Fibroblast of skin of back (primary cell): ENCODE measurements around the gene SH3PXD2A.
A peak's percentile ranks its signal among the peaks of the same experiment; 100 is the strongest.

ENCODE experiments used
- DNase-seq: peaks from one replicate; pipeline ENCODE4 v3.0.0-alpha.2; 2013

SH3PXD2A gene

DNA sequence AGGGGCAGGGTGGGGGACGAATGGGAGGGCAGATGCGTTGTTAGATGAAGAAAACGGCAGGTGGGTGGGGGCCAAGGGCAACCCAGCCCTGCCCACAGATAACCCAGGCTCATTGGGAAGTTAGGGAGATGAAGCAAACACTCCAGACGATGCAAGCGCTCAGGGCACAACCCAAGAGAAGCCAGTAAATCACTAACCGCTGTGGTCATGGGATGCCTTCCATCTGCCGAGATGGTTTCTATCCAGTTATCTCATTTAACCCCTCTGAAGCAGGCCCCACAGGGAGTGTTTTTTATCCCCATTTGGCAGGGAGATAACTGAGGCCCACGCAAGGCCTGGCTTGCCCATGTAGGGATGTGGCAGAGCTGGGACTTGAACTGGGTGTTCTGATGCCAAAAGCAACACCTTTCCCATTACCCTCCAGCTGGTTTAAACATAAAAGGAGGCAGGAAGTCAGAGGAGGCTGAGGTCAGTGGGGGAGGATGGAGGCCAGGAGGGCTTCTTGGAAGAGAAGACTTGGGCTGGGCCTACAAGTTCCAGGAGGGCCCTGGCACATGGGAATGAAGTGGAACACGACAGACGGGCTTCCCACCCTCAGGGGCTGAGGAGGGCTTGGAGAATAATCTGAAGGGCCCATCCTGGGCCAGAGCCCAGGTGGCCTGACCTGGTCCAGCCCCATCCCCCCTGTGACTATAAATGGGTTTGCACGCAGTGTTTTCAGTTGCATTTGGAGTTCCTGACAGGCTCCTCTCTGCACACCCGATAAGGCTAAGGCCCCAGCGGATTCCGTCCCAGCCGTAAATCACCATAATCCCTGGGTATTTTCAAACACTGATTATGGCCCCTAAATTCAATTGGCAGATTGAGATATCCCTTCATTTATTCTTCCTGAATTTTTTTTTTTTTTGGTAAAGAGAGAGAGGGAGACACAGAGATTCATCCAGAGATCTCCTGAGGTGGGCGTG, 281.0 kb downstream of the SH3PXD2A start:
- DNase-seq: no peak

- DNase-seq: no peak
Measured at GRCh38 chr10:103573205-103573487, 282.2 kb downstream of the SH3PXD2A start.

DNA sequence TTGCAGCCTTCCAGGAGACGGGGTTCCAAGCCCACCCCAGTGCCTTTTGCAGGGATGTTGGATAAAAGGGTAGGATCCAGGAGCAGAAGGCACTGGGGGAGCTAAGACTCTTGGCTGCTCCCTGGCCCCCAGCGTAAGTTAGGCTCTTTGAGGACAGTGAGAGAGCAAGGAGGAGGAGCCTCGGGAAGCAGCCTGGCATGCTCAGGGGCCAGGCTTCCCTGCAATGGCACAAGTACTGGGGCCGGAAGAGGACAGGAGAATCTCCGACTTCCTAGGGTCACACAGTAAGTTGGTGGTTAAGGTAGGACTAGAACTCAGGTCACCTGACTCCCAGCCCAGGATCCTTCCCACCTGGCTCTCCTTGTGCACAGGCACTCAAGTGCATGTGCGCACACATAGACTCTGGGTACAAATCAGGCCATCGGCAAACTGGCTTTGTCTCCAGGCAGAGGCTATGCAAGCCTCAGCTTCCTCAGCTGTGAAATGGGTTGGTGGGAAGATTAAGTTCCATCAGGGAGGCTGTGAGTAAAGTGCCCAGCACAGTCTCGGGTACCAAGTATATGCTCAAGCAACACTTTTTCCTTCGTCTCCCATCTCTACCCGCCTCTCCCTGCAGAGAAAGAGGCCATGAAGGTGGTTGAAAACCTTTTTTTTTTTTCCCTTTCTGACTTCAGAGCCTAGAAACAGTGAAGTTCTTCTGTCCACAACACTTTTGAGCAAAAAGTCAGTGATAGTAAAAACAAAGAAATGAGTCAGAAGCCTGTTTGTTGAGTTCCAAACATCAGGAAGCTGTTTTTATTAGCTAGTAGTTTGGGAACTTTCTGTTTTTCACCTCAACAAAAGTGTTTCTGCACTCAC, 282.8 kb downstream of the SH3PXD2A start:
- DNase-seq: no peak

DNA sequence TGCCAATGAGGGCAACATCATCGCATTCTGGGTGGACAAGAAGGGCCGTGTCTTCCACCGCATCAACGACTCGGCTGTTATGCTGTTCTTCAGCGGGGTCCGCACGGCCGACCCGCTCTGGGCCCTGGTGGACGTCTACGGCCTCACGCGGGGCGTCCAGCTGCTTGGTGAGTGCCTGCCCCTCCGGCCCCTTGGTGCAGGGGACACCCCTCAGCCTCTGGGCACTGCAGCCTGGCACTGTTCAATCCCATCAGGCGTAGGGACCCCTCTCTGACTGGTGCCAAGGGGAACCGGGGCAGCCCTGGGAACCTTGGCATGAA, 283.8 kb downstream of the SH3PXD2A start:
- DNase-seq: no peak

- no peak for DNase-seq
Measured at GRCh38 chr10:103570844-103571655, 284.3 kb downstream of the SH3PXD2A start.

DNA sequence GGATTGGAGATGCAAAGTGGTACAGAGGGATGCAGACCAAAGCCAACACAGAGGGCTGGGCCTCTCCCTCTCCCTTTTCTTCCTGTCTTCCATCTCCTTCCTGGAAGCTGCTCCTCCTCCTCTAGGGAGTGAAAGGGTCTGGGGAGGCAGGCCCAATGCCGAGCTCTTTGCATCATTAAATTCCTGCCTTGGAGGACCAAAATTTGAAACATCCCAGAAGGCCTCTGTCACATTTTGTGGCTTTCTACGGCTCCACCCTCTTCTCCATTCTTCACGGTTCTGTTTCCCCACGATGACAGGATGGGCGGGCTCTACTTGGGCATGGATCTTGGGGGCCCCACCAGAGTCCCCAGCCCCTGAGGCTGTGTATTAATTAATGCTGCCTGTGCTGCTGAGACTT, 285.5 kb downstream of the SH3PXD2A start:
- peak; percentile 40 for DNase-seq

DNA sequence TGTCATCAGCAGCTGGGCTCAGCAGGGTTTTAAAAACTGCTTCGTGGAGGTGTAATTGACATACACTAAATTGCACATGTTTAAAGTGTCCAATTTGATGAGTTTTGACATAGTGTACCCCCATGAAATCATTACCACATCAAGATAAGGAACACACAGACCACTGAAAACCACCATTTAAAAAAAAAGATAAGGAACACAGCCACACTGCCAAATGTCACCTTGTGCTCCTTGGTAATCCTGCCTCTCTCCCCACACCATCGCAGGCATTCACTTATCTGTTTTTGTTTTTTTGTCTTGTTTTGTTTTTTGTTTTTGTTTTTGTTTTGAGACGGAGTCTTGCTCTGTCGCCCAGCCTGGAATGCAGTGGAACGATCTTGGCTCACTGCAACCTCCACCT, 286.9 kb downstream of the SH3PXD2A start:
- no peak for DNase-seq

GRCh38 chr10:103566536-103566935, 288.8 kb downstream of the SH3PXD2A start:
- peak; percentile 32 for DNase-seq

GRCh38 chr10:103564776-103565520, 290.4 kb downstream of the SH3PXD2A start:
- DNase-seq: no peak

DNA sequence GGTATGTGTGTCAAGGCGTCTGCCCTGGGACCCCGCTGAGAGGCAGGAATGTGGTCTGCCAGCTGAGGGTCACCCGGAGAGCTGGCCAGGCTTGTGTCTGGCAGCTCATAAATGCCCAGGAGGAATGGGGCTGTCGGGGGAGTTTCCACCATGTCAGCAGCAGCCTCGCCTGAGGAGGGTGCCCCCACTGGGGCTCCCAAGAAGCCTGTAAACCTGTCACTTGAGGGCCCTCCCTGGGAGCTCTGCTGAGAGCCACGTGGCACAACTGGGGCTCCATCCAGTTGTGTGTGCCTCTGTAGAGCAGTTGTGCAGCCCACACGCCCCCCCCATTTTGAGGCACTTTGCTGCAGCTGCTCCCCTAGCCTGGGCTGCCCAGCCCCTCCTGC, 291.3 kb downstream of the SH3PXD2A start:
- no peak for DNase-seq

DNA sequence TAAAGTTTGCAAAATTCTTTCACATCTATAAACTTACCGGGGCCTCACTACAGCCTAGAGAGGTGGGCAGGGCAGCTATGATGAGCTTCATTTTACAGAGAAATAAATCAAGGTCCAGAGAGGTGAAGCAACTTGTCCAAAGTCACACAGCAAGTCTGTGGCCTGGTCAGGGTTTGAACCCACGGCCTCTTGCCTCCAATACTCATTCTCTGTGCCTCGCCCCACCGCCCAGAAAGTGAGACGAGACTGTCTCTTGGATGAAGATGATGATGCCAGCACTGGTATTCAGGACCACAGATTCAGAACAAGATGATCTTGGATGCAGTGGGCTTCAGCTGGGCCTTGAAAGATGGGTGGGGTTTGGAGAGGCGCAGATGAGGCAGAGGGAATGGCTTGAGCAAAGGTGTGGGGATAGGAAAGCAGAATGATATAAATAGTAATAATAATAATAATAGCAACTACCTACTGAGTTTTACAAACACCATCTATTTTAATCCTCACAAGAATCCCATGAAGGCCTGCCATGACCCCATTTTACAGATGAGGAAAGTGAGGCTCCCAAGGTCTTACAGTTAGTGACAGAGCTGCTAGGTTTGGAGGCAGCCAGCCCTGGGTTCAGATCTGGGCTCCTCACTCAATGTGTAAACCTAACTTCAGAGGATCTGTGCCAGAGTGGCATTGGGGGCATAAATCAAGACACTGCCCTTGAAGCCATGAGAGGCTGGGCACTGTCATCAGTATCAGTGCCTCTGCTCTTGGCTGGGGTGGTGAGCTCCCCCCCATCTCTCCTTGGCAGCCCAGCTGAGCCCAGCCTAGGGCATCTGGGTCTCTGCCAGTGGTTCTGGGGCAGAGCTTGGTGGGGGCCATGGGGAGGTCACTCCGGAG, 291.9 kb downstream of the SH3PXD2A start:
- DNase-seq: no peak

DNA sequence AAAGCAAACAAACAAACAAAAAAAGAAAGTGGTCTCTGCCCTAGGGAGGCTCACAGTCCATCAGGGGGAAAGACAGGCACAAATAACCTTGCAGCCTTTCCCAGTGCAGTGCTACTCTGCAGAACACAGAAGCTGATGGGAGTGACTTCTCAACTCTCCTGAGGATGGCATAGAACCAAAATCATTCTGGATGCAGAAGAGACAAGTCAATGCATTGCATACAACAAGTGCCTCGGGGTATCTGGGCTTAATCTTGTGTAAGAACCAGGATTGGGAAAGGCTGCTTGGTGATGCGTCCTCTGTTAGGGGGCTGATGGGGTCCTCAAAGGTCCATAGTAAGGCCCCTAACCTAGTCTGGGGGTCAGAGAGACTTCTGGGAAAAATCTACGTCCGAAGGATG, 293.0 kb downstream of the SH3PXD2A start:
- no peak for DNase-seq

- DNase-seq: no peak
Measured at GRCh38 chr10:103560886-103561285, 294.5 kb downstream of the SH3PXD2A start.

DNA sequence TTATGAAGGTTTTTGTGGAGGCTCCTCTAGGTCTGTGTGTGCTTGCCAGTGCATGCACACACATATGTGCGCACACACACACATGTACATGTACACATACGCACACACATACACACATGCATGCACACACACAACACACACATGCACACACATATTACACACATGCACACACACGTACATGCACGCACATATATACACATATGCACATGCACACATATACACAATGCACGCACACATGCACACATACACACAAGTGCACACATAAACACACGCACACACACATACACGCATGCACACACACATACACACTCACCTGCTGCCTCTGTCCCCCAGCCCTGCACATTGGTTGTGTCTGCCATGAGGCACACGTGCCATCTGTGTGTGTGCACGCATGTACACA, 295.6 kb downstream of the SH3PXD2A start:
- DNase-seq: no peak

GRCh38 chr10:103558911-103559310, 296.5 kb downstream of the SH3PXD2A start:
- no peak for DNase-seq

DNA sequence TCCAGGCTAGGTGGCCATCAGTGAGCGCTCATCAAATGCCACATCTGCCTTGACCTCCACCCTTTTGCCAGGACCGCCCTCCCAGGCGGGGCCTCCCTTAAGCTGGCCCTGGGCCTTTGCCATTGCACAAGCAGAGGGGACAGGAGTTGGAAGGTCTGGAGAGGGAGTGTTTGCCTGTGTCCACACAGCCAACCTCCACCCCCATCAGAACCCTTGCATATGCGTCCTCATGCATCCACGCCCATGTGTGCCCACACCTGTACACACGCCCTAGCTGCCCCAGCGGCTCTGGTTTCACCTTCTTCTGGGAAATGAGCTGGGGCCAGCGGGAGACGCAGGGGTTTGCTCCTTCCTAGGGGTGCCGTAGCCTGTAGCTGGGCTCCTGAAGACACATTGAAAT, 297.9 kb downstream of the SH3PXD2A start:
- DNase-seq: no peak

DNA sequence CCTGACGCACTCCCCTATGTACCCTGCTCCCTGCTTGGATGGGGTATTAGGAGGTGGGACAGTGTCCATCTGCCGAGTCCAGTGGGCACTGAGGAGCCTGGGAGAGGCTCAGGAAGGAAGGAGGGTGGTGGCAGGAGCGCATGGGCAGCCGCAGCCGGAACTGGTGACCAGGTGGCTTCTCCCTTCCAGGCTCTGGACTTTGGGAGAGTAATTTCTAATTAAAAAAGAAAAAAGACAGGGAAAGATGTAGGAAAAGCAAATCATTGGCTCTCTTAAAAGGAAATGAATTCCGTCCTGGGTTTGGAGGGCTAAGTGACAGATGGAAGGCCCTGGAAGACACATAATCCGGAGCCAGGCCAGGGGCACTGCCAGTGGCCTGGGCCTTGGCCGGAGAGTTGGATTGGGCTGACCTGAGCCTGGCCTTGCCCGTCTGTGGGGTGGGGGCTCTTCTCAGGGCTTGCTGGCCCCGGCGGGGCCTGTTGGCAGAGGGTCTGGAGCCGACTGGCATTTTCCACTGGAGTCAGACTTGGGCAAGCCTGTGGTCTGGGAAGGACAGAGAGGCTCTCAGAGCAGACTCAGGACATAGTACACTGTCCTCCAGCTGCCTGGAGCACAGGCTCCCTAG, 298.9 kb downstream of the SH3PXD2A start:
- no peak for DNase-seq

- no peak for DNase-seq
Measured at GRCh38 chr10:103555712-103556111, 299.7 kb downstream of the SH3PXD2A start.

DNA sequence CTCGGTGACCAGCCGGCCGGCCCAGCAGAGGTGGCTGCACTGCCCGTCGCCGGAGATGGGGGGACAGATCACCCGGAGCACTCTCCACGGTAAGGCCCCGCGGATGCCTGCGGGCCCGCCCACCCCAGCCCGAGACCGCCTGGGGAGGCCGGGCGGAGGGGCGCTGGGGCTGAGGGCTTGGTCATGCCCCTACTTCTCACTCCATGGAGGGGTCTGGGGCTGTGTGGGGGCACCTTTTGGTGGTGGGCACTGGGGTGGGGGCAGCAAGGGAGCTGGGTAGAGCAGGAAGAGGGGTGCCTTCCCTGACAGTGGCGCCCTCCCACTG, 300.1 kb downstream of the SH3PXD2A start:
- DNase-seq: no peak

DNA sequence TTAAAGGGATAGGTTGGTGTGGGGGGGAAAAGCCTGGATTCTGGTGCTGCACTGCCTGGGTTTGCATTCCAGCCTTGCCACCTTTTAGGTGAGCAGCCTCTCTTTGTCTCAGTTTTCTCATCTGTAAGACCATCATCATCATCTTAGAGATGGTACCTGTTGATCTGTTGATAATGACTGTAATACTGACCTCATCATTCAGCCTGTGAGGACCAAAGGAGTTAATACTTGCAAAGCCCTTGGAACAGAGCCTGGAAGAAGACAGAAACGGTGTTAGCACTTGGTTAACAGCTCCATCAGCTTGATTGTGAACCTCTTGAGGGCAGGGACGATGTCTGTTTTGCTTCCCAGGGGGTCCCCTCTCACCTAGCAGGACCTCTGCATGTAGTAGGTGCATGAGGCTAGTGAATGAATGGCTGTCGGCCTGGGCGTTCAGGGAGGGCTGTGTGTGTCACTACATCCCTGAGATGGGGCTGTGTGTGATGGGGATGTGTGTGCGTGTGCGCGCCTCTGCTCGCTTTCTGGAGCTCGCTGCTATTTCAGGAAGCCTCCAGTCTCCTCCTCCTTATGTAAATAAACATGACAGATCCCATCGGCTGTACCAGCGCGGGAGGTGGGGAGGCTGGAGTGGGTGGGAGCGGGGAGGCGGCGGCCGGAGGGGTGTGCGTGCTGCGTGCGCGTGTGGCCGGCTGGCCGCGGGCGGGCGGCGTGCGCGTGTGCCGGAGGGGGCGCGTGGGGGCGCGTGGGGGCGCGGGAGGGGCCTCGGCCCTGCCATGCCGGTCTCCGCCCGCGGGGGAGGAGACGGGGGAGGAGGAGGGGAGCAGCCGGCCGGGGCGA, 300.7 kb downstream of the SH3PXD2A start:
- peak; percentile 71 for DNase-seq
